ENCODE results near the gene SMCHD1.

Gene SMCHD1

DNA sequence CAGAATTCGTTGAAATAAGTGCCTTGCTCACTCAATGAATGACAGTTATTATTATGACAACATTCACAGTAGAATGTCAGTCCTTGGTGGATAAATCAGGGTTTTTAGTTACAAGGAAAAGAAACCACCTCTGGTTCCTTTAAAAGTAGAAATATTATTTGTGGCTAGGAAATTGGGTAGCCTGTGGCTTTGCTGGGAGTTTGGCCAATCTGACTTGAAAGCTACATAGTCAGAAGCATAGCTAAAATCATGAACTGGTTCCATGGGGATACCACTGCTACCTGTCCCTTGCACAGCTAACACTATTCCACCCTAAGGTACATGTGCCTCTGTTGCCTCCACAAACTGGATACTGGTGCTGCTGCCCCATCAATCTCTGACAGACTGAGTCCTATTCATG, 12.8 kb upstream of the SMCHD1 start:
- TF ChIP-seq, protein P1, sequence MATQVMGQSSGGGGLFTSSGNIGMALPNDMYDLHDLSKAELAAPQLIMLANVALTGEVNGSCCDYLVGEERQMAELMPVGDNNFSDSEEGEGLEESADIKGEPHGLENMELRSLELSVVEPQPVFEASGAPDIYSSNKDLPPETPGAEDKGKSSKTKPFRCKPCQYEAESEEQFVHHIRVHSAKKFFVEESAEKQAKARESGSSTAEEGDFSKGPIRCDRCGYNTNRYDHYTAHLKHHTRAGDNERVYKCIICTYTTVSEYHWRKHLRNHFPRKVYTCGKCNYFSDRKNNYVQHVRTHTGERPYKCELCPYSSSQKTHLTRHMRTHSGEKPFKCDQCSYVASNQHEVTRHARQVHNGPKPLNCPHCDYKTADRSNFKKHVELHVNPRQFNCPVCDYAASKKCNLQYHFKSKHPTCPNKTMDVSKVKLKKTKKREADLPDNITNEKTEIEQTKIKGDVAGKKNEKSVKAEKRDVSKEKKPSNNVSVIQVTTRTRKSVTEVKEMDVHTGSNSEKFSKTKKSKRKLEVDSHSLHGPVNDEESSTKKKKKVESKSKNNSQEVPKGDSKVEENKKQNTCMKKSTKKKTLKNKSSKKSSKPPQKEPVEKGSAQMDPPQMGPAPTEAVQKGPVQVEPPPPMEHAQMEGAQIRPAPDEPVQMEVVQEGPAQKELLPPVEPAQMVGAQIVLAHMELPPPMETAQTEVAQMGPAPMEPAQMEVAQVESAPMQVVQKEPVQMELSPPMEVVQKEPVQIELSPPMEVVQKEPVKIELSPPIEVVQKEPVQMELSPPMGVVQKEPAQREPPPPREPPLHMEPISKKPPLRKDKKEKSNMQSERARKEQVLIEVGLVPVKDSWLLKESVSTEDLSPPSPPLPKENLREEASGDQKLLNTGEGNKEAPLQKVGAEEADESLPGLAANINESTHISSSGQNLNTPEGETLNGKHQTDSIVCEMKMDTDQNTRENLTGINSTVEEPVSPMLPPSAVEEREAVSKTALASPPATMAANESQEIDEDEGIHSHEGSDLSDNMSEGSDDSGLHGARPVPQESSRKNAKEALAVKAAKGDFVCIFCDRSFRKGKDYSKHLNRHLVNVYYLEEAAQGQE (IDR thresholded peaks at IDR 0.05; ENCODE audit: insufficient read depth in 1 of 2, low read depth in 2 of 2, low read length in 2 of 2): no peak
- TF ChIP-seq FOXP2 (optimal IDR thresholded peaks at IDR 0.05; ENCODE audit: borderline replicate concordance, extremely low read depth, extremely low read length, insufficient read depth) (no peak), TAF1 (IDR thresholded peaks at IDR 0.05; ENCODE audit: borderline replicate concordance, insufficient read depth, low read length) (no peak), POLR2AphosphoS5 (IDR thresholded peaks at IDR 0.05; ENCODE audit: low read depth, low read length) (no peak), SIN3A (IDR thresholded peaks at IDR 0.05; ENCODE audit: borderline replicate concordance, insufficient read depth, low read length) (no peak)

DNA sequence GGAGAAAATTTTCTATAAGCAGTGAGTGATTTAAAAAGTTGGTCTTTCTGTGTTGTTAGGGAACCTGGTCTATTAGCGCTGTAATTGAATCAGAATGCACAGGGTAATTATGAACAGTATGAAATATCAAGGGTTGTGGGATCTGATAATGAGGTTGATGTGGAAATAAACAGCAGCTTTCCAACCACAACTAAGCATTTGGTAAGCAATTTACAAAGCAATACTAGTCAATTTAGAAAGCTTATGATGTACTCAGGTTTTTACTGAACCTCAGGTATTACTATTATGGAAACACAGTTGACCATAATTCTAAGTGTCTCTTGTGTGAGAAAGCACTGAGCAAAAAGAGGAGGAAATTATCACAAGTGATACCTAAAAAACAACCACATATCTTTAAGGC, 11.0 kb upstream of the SMCHD1 start:
- no peak for TF ChIP-seq POLR2AphosphoS5 (IDR thresholded peaks at IDR 0.05; ENCODE audit: low read depth, low read length)
- no peak for TF ChIP-seq TAF1 (IDR thresholded peaks at IDR 0.05; ENCODE audit: borderline replicate concordance, insufficient read depth, low read length)
- TF ChIP-seq FOXP2 (optimal IDR thresholded peaks at IDR 0.05; ENCODE audit: borderline replicate concordance, extremely low read depth, extremely low read length, insufficient read depth): no peak
- TF ChIP-seq, protein P1 (IDR thresholded peaks at IDR 0.05; ENCODE audit: insufficient read depth in 1 of 2, low read depth in 2 of 2, low read length in 2 of 2): no peak
- no peak for TF ChIP-seq SIN3A (IDR thresholded peaks at IDR 0.05; ENCODE audit: borderline replicate concordance, insufficient read depth, low read length)

DNA sequence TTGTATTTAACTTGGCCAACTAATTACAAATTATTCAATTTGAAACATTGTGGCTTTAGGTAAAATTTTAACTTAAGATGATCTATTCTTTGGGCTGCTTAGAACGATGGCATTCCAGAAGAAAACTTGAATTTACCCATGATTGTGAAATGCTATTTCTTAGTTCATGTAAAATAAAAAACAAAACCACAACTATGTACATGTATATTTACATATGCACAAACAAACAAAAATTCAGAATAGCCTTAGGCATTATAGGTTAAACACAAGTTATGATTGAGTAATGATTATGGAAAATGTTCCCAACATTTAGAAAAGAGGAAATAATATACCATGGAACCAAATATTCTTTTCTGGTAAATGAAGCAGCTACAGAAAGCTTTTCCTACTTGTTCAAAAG, 3.5 kb upstream of the SMCHD1 start:
- TF ChIP-seq SIN3A (IDR thresholded peaks at IDR 0.05; ENCODE audit: borderline replicate concordance, insufficient read depth, low read length) (no peak), TAF1 (IDR thresholded peaks at IDR 0.05; ENCODE audit: borderline replicate concordance, insufficient read depth, low read length) (no peak), FOXP2 (optimal IDR thresholded peaks at IDR 0.05; ENCODE audit: borderline replicate concordance, extremely low read depth, extremely low read length, insufficient read depth) (no peak)
- TF ChIP-seq, protein P1 (IDR thresholded peaks at IDR 0.05; ENCODE audit: insufficient read depth in 1 of 2, low read depth in 2 of 2, low read length in 2 of 2): no peak

DNA sequence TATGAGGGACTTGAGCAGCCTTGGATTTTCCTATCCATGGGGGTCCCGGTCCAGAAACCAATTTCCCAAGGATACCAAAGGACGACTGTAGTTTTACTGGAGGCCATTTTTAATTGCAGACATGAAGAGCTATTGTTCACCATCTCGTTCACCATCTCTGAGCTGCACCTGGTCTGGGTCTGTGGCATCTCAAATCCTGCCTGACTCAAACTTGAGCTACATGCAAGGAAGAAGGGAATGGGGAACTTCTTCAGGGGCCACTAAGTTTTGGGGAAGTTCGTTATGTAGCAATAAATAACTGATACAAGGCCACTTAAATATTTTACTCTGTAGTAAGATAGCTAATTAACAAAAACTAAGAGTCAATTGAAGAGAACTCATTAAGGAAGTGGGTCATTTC, 2.1 kb upstream of the SMCHD1 start:
- TF ChIP-seq, protein P1 (IDR thresholded peaks at IDR 0.05; ENCODE audit: insufficient read depth in 1 of 2, low read depth in 2 of 2, low read length in 2 of 2): no peak
- TF ChIP-seq TAF1 (IDR thresholded peaks at IDR 0.05; ENCODE audit: borderline replicate concordance, insufficient read depth, low read length): no peak
- no peak for TF ChIP-seq SIN3A (IDR thresholded peaks at IDR 0.05; ENCODE audit: borderline replicate concordance, insufficient read depth, low read length)

DNA sequence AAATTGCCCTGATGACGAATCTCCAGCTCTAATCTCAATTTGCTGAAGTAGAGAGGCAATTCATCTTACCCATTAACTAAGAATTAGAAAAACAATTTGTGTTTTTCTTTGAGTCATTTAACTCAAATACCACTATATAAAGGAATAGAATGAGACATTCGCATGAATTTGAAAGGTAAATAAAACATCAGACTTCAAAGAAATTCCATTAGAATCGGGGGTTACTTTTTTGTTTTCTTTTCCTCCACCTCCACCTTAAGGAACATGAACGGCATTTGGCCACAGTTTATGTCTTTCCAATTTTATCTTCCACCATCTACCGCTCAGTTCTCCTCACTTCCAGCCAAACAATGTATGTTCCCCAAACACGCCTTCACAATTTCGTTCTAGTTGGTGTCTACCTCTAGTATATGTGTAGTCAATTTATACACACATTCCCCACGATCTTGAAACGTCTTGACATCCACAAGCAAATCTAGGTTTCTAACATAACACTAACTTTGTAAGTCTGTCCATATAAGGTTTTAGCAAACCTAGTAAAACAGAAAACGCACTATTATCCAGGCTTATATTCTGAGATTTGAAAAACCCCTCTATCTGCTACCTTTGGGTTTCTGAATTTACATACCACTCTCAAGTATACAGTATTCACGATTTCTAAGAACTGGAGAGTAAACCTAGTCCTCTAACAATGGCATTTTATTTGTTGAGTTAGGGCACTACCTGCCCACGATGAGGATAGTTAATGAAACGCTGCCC, 1.2 kb upstream of the SMCHD1 start:
- TF ChIP-seq FOXP2 (optimal IDR thresholded peaks at IDR 0.05; ENCODE audit: borderline replicate concordance, extremely low read depth, extremely low read length, insufficient read depth): no peak
- TF ChIP-seq POLR2AphosphoS5 (IDR thresholded peaks at IDR 0.05; ENCODE audit: low read depth, low read length): no peak
- no peak for TF ChIP-seq SIN3A (IDR thresholded peaks at IDR 0.05; ENCODE audit: borderline replicate concordance, insufficient read depth, low read length)
- TF ChIP-seq, protein P1 (IDR thresholded peaks at IDR 0.05; ENCODE audit: insufficient read depth in 1 of 2, low read depth in 2 of 2, low read length in 2 of 2): no peak
- no peak for TF ChIP-seq TAF1 (IDR thresholded peaks at IDR 0.05; ENCODE audit: borderline replicate concordance, insufficient read depth, low read length)

All from PFSK-1 (cell line).